ENCODE data around the gene NTSR1.
A peak's percentile ranks its signal among the peaks of the same experiment; 100 is the strongest.

Gene NTSR1

DNA sequence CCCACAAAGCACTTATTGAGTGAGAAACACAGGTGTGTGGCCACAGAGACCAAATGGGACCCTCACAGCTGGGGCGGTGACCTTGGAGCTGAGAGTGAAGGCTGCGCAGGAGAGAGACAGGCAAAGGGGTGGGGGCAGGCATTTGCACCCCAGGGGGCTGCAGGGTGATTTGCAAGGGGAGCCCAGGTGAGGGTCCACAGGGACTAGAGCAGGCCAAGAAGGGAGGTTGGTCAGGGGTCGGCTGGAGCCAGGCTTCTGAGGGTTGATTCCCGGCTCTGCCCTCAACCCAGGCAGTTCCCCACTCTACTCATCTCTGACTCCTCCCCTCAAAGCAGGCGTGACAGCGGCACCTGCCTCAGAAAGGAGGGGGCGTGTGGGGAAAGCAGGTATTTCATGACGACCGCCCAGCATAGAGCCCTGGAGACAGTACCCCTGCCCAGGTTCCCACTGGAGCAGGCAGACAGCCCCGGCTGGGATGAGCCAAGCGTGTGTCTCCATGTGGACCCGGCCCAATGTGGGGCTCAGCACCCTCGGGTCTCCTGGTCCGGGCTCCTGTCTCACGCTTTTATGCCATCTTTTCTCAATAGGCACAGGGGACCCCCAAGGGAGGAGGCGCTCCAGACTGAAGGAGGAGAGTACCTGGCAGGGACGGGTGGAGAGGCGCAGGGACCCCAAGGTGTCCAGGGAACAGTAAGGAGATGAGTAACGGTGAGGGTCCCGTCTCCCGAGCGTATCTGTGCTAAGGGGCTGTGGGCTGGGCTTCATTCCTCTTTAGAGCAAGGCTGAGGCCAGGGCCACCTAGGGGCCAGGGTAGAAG, 84.5 kb downstream of the NTSR1 start:
- Histone ChIP-seq H3K79me1 (ENCODE audit: low read length) (no peaks in the 10 kb centered on the region), H3K18ac (ENCODE audit: low read length) (no peak overlapping the region), H4K5ac (ENCODE audit: low read length) (no peak overlapping the region), H3K27ac (ENCODE audit: low read depth, low read length) (no peak overlapping the region), H3K23ac (ENCODE audit: low read length) (no peak overlapping the region), H2BK15ac (replicated peaks; ENCODE audit: low read depth) (no peak overlapping the region), H2AK5ac (ENCODE audit: low read length) (no peak overlapping the region), H4K8ac (ENCODE audit: low read depth, low read length) (no peak overlapping the region), H3K79me2 (ENCODE audit: control insufficient read depth, insufficient read depth, low read length) (no peaks in the 10 kb centered on the region), H3K56ac (ENCODE audit: low read length) (peak overlapping the region; percentile 34), H3K36me3 (ENCODE audit: control insufficient read depth, insufficient read depth, low read length) (no peaks in the 10 kb centered on the region), H3K9ac (ENCODE audit: low read length) (no peak overlapping the region), H3K27me3 (ENCODE audit: insufficient read depth, low read length, poor library complexity) (no peaks in the 10 kb centered on the region), H3K4ac (ENCODE audit: low read depth, low read length) (no peak overlapping the region), H3K4me2 (ENCODE audit: low read length) (no peak overlapping the region), H3K4me1 (ENCODE audit: control insufficient read depth, low read depth, low read length) (peaks cover 2% of the 10 kb centered on the region), H2BK120ac (ENCODE audit: low read depth, low read length) (no peak overlapping the region), H2BK5ac (ENCODE audit: low read length) (no peak overlapping the region), H3K4me3 (ENCODE audit: low read length) (no peak overlapping the region)
- DNase-seq = no peak
- WGBS (ENCODE audit: extremely low coverage, insufficient coverage, low lambda C conversion rate) = no CpG with 5 or more reads among the region's 22 CpGs

DNA sequence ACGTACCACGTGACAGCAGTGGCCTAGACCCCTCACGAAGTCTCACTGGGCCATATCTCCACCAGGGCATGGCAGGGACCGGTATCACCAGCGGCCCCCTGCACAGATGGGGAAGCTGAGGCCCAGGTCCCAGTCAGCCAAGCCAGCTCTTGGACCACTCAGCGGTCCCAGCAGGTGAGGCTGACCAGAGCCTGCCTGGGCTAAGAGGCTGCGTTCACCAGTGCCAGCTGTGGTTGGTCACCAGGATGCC, 85.0 kb downstream of the NTSR1 start:
- Histone ChIP-seq H3K56ac (ENCODE audit: low read length) (peak overlapping the region; percentile 89), H3K18ac (ENCODE audit: low read length) (peak overlapping the region; percentile 11), H2AK5ac (ENCODE audit: low read length) (no peak overlapping the region), H2BK120ac (ENCODE audit: low read depth, low read length) (no peak overlapping the region), H4K5ac (ENCODE audit: low read length) (no peak overlapping the region), H3K9ac (ENCODE audit: low read length) (peak overlapping the region; percentile 60), H3K27me3 (ENCODE audit: insufficient read depth, low read length, poor library complexity) (no peaks in the 10 kb centered on the region), H4K8ac (ENCODE audit: low read depth, low read length) (no peak overlapping the region), H3K36me3 (ENCODE audit: control insufficient read depth, insufficient read depth, low read length) (no peaks in the 10 kb centered on the region), H3K4me1 (ENCODE audit: control insufficient read depth, low read depth, low read length) (peaks cover 2% of the 10 kb centered on the region), H3K79me2 (ENCODE audit: control insufficient read depth, insufficient read depth, low read length) (no peaks in the 10 kb centered on the region), H3K4me2 (ENCODE audit: low read length) (peak overlapping the region; percentile 52), H3K27ac (ENCODE audit: low read depth, low read length) (no peak overlapping the region), H3K23ac (ENCODE audit: low read length) (no peak overlapping the region), H3K4ac (ENCODE audit: low read depth, low read length) (no peak overlapping the region), H3K79me1 (ENCODE audit: low read length) (no peaks in the 10 kb centered on the region), H3K4me3 (ENCODE audit: low read length) (no peak overlapping the region), H2BK5ac (ENCODE audit: low read length) (no peak overlapping the region), H2BK15ac (replicated peaks; ENCODE audit: low read depth) (no peak overlapping the region)
- no CpG with 5 or more reads among the region's 7 CpGs for WGBS (ENCODE audit: extremely low coverage, insufficient coverage, low lambda C conversion rate)
- DNase-seq = no peak

DNA sequence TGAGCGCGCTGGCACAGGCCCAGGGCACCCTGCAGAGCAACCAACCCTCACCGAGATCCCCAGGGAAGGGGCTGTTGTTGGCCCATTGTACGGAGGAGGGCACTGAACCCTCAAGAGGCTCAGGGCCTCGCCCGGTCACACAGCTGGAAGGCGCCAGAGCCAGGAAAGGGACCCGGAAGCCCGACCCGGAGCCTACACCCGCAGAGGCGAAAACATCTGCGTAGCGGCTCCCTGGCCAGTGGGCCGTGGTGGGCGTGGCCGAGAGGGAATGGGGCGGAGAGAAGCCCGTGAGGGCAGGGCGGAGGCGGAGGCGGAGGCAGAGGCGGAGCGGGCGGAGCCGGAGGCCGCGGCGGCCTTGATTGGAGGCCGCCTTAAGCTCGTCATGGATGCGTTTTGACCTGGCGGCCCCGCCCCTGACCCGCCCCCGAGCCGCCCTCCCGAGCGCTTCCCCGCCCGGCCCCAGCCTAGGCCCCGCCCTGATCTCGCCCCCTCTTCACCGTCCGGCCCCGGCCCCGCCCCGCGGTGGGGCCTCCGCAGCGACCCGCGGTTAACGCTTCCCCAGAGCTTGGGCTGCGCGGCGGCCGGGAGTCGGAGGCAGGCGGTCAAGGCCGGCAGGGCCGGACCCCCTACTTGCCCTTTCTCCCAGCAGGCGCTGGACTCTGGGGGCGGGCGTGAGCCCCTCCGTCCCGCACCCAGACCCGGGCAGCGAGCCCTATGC, 85.5 kb downstream of the NTSR1 start:
- DNase-seq = peak; percentile 96
- peak overlapping the region; percentile 13 for H3K4me3 ChIP-seq (ENCODE audit: low read length)
- H3K56ac ChIP-seq (ENCODE audit: low read length) = peak overlapping the region; percentile 89
- no peak overlapping the region for H2BK5ac ChIP-seq (ENCODE audit: low read length)
- no peak overlapping the region for H4K8ac ChIP-seq (ENCODE audit: low read depth, low read length)
- no peak overlapping the region for H3K23ac ChIP-seq (ENCODE audit: low read length)
- peaks cover 1% of the 10 kb centered on the region for H3K36me3 ChIP-seq (ENCODE audit: control insufficient read depth, insufficient read depth, low read length)
- H3K18ac ChIP-seq (ENCODE audit: low read length) = peak overlapping the region; percentile 11
- H3K79me1 ChIP-seq (ENCODE audit: low read length) = no peaks in the 10 kb centered on the region
- H2AK5ac ChIP-seq (ENCODE audit: low read length) = no peak overlapping the region
- no CpG with 5 or more reads among the region's 69 CpGs for WGBS (ENCODE audit: extremely low coverage, insufficient coverage, low lambda C conversion rate)
- H2BK15ac ChIP-seq (replicated peaks; ENCODE audit: low read depth) = no peak overlapping the region
- H3K4me2 ChIP-seq (ENCODE audit: low read length) = peak overlapping the region; percentile 72
- H2BK120ac ChIP-seq (ENCODE audit: low read depth, low read length) = no peak overlapping the region
- H3K9ac ChIP-seq (ENCODE audit: low read length) = peak overlapping the region; percentile 60
- H3K4ac ChIP-seq (ENCODE audit: low read depth, low read length) = no peak overlapping the region
- no peaks in the 10 kb centered on the region for H3K27me3 ChIP-seq (ENCODE audit: insufficient read depth, low read length, poor library complexity)
- no peak overlapping the region for H3K27ac ChIP-seq (ENCODE audit: low read depth, low read length)
- peaks cover 2% of the 10 kb centered on the region for H3K4me1 ChIP-seq (ENCODE audit: control insufficient read depth, low read depth, low read length)
- H3K79me2 ChIP-seq (ENCODE audit: control insufficient read depth, insufficient read depth, low read length) = no peaks in the 10 kb centered on the region
- no peak overlapping the region for H4K5ac ChIP-seq (ENCODE audit: low read length)

DNA sequence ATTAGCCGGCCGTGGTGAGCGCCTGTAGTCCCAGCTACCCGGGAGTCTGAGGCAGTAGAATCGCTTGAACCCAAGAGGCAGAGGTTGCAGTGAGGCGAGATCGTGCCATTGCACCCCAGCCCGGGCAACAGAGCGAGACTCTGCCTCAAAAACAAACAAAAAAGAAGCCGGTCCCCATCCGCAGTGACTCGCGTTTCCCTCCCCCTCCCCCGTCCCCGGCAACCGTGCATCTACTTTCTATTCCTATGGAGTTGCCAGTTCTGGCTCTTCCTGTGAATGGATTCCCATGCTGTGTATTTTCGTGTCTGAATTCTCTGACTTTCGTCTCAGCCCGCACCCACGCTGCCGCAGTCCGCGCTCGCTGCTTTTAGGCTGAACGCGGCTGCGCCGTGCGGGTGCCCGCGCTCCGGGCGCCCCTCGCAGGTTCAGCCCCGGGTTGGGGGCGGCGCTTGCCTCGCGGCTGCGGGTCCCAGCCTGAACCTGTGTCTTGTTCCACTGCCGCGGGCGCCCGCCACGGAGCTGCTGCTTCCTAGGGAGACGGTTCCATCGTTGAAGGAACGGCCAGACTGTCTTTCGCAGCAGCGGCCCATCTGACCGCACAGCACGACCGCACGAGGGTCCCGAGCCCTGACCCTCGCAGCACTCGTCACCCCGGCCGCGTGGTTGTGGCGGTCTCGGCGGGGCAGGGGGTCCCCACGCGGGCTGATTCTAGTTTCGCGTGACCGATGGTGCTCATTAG, 86.6 kb downstream of the NTSR1 start:
- no peak overlapping the region for H2BK15ac ChIP-seq (replicated peaks; ENCODE audit: low read depth)
- WGBS (ENCODE audit: extremely low coverage, insufficient coverage, low lambda C conversion rate) = no CpG with 5 or more reads among the region's 68 CpGs
- peaks cover 2% of the 10 kb centered on the region for H3K4me1 ChIP-seq (ENCODE audit: control insufficient read depth, low read depth, low read length)
- H3K79me1 ChIP-seq (ENCODE audit: low read length) = no peaks in the 10 kb centered on the region
- H3K4me3 ChIP-seq (ENCODE audit: low read length) = peak overlapping the region; percentile 36
- no peak overlapping the region for H4K5ac ChIP-seq (ENCODE audit: low read length)
- no peak overlapping the region for H3K4ac ChIP-seq (ENCODE audit: low read depth, low read length)
- peak overlapping the region; percentile 0 for H3K18ac ChIP-seq (ENCODE audit: low read length)
- no peaks in the 10 kb centered on the region for H3K79me2 ChIP-seq (ENCODE audit: control insufficient read depth, insufficient read depth, low read length)
- no peak overlapping the region for H3K27ac ChIP-seq (ENCODE audit: low read depth, low read length)
- no peak overlapping the region for H4K8ac ChIP-seq (ENCODE audit: low read depth, low read length)
- H3K4me2 ChIP-seq (ENCODE audit: low read length) = peak overlapping the region; percentile 65
- H3K27me3 ChIP-seq (ENCODE audit: insufficient read depth, low read length, poor library complexity) = no peaks in the 10 kb centered on the region
- no peak overlapping the region for H2BK120ac ChIP-seq (ENCODE audit: low read depth, low read length)
- peaks cover 1% of the 10 kb centered on the region for H3K36me3 ChIP-seq (ENCODE audit: control insufficient read depth, insufficient read depth, low read length)
- H3K23ac ChIP-seq (ENCODE audit: low read length) = no peak overlapping the region
- no peak overlapping the region for H2AK5ac ChIP-seq (ENCODE audit: low read length)
- peak overlapping the region; percentile 83 for H3K56ac ChIP-seq (ENCODE audit: low read length)
- peak; percentile 51 for DNase-seq
- no peak overlapping the region for H2BK5ac ChIP-seq (ENCODE audit: low read length)
- H3K9ac ChIP-seq (ENCODE audit: low read length) = peak overlapping the region; percentile 73

DNA sequence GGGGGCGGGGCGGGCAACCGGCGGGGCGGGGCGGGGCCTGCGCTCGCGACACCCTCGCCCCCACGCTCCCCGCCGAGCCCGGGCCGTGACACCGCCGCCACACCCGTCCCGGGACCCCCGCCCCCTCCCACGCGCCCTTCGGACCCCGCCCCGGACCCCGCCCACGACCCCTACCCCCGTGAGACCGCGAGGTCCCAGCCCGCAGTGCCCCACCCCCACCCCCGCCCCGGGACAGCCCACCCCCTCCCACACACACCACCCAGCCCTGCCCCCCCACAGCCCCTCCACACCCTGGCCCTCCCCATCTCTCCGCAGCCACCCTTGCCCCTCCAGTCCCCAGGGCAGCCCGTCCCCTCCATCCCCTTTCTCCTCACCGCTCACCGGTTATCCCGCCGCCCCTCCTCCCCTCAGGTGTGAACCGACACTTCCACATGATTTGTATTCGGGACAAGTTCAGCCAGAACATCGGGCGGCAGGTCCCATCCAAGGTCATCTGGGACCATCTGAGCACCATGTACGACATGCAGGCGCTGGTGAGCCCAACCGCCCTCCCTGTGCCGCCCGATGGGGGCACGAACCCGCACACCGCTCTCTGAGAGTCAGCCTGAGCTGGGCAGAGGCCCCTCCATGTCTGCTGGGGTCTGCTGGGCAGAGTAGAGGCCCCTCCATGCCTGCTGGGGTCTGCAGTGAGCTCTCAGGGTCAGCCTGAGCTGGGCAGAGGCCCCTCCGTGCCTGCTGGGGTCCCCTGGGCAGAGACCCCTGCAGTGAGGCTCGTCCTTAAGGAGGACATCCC, 88.3 kb downstream of the NTSR1 start:
- Histone ChIP-seq H3K36me3 (ENCODE audit: control insufficient read depth, insufficient read depth, low read length) (peaks cover 4% of the 10 kb centered on the region), H3K4me2 (ENCODE audit: low read length) (peak overlapping the region; percentile 48), H3K23ac (ENCODE audit: low read length) (peak overlapping the region; percentile 45), H3K79me1 (ENCODE audit: low read length) (no peaks in the 10 kb centered on the region), H3K4ac (ENCODE audit: low read depth, low read length) (peak overlapping the region; percentile 23), H3K56ac (ENCODE audit: low read length) (peak overlapping the region; percentile 95), H3K18ac (ENCODE audit: low read length) (peak overlapping the region; percentile 78), H4K5ac (ENCODE audit: low read length) (no peak overlapping the region), H4K8ac (ENCODE audit: low read depth, low read length) (peak overlapping the region; percentile 69), H3K79me2 (ENCODE audit: control insufficient read depth, insufficient read depth, low read length) (no peaks in the 10 kb centered on the region), H3K27ac (ENCODE audit: low read depth, low read length) (no peak overlapping the region), H2BK120ac (ENCODE audit: low read depth, low read length) (no peak overlapping the region), H2BK5ac (ENCODE audit: low read length) (no peak overlapping the region), H3K4me3 (ENCODE audit: low read length) (peak overlapping the region; percentile 3), H3K4me1 (ENCODE audit: control insufficient read depth, low read depth, low read length) (peaks cover 2% of the 10 kb centered on the region), H3K9ac (ENCODE audit: low read length) (peak overlapping the region; percentile 83), H3K27me3 (ENCODE audit: insufficient read depth, low read length, poor library complexity) (no peaks in the 10 kb centered on the region), H2BK15ac (replicated peaks; ENCODE audit: low read depth) (no peak overlapping the region), H2AK5ac (ENCODE audit: low read length) (no peak overlapping the region)
- DNase-seq = no peak
- WGBS (ENCODE audit: extremely low coverage, insufficient coverage, low lambda C conversion rate) = no CpG with 5 or more reads among the region's 53 CpGs
